HepG2 (cell line): Measurements from ENCODE around the gene PBX2. TPM values are rescaled to one million over a fixed set of nuclear protein-coding genes. Genes with fewer than 3 reads are reported as not detected.
A peak's percentile ranks its signal among the peaks of the same experiment; 100 is the strongest.

Experiments
- ATAC-seq: fragments of 200-7000 bp; cut with Tn5 transposase; 3 replicates; pipeline ENCODE4 v1.9.1; 2020; ENCODE audit warnings: mild to moderate bottlenecking, moderate library complexity
- BruUV-seq: library from RNA; stranded (reverse); fragments of 400-500 nt; replicated peaks from 2 replicates; lab custom pipeline; 2021; lab: Mats Ljungman, UMichigan
- CTCF ChIA-PET: fragments of 300-600 bp; formaldehyde crosslinking; extraction: SDS; loops from one replicate; lab custom pipeline; 2021; ENCODE audit warnings: low total read pairs, inconsistent platforms, low intra/inter-chr PET ratio; lab: Yijun Ruan, JAX
- POLR2A ChIA-PET: fragments of 350-600 bp; sonication (Branson Sonifier 250); formaldehyde crosslinking; loops from one replicate; lab custom pipeline; 2020; ENCODE audit warnings: antibody characterized with exemption, inconsistent platforms; lab: Yijun Ruan, JAX
- DNase-seq: peaks from one replicate; pipeline ENCODE4 v3.0.0-alpha.2; 2015; ENCODE audit warnings: low spot score
- FAIRE-seq: peaks from 3 replicates; lab custom pipeline; 2011; peaks lifted over from hg19 to GRCh38; lab: Jason Lieb, UNC
- H2AFZ ChIP-seq: one replicate; pipeline ENCODE4 v1.6.1; 2011; ENCODE audit warnings: low read length, inconsistent platforms
- H3K27ac ChIP-seq: fragments of 300-600 bp; 3 replicates; pipeline ENCODE4 v1.8.0; 2011; ENCODE audit warnings: mixed run types, mild to moderate bottlenecking, mixed read lengths, low read length, inconsistent platforms; ENCODE audit not compliant: insufficient read depth; ENCODE audit errors: extremely low read length
- H3K27me3 ChIP-seq, 2 experiments: fragments of 200-600 bp in 1 of 2; 2 replicates in 1 of 2; 3 replicates in 1 of 2; pipeline versions ENCODE4 v1.6.0 to v1.8.0; 2011; ENCODE audit warnings: low read length in 2 of 2, mild to moderate bottlenecking in 2 of 2, moderate library complexity in 2 of 2, inconsistent platforms in 1 of 2; ENCODE audit not compliant: insufficient read depth in 2 of 2, control insufficient read depth in 1 of 2
- H3K36me3 ChIP-seq, 2 experiments: fragments of 200-600 bp in 1 of 2; replicated peaks in 1 of 2; 2 replicates in 1 of 2; 3 replicates in 1 of 2; pipeline versions ENCODE4 v1.5.1 to v1.8.0; 2011; ENCODE audit warnings: low read length in 2 of 2, inconsistent platforms in 1 of 2; ENCODE audit not compliant: insufficient read depth in 2 of 2, control insufficient read depth in 1 of 2
- H3K4me1 ChIP-seq: 2 replicates; pipeline ENCODE4 v1.5.1; 2012; ENCODE audit warnings: low read length, inconsistent platforms; ENCODE audit not compliant: insufficient read depth
- H3K4me2 ChIP-seq: 2 replicates; pipeline ENCODE4 v1.6.0; 2011; ENCODE audit warnings: low read depth, low read length, inconsistent platforms
- H3K4me3 ChIP-seq, 3 experiments: fragments of 200-600 bp in 1 of 3; sonication (generic), shearing (Covaris generic) in 1 of 3; replicated peaks in 1 of 3; 2 replicates each; pipeline ENCODE4 v1.5.1; 2011 to 2016; ENCODE audit warnings: low read length in 3 of 3, inconsistent platforms in 2 of 3, low read depth in 2 of 3, mild to moderate bottlenecking in 2 of 3, control low read depth in 1 of 3, mixed read lengths in 1 of 3; ENCODE audit not compliant: insufficient read depth in 1 of 3
- H3K79me2 ChIP-seq: one replicate; pipeline ENCODE4 v1.6.1; 2011; ENCODE audit warnings: low read length, inconsistent platforms; ENCODE audit not compliant: insufficient read depth
- H3K9ac ChIP-seq: 2 replicates; pipeline ENCODE4 v1.6.0; 2011; ENCODE audit warnings: mild to moderate bottlenecking, low read depth, low read length, inconsistent platforms; ENCODE audit not compliant: insufficient read depth
- H3K9me3 ChIP-seq: 2 replicates; pipeline ENCODE4 v1.5.1; 2012; ENCODE audit warnings: mild to moderate bottlenecking, low read length
- H4K20me1 ChIP-seq: 2 replicates; pipeline ENCODE4 v1.6.0; 2011; ENCODE audit warnings: inconsistent platforms, mild to moderate bottlenecking, low read length, moderate library complexity; ENCODE audit not compliant: insufficient read depth
- BCL3 ChIP-seq: sonication (generic); formaldehyde crosslinking; IDR thresholded peaks from 2 replicates; pipeline ENCODE4 v1.5.1; 2020; ENCODE audit warnings: mild to moderate bottlenecking, missing genetic modification reagents, moderate library complexity
- CREM ChIP-seq, 2 experiments: sonication (generic) in 1 of 2; formaldehyde crosslinking in 1 of 2; IDR thresholded peaks; 2 replicates each; pipeline versions ENCODE4 v1.4.0 to v1.6.1; 2016 to 2020; ENCODE audit warnings: antibody characterized with exemption in 1 of 2, mild to moderate bottlenecking in 1 of 2, missing genetic modification reagents in 1 of 2
- DMAP1 ChIP-seq: IDR thresholded peaks from 2 replicates; pipeline ENCODE4 v1.6.1; 2016
- FIP1L1 ChIP-seq: fragments of 200-400 bp; formaldehyde crosslinking; IDR thresholded peaks from 2 replicates; pipeline ENCODE4 v1.6.1; 2018; ENCODE audit warnings: low read depth, mild to moderate bottlenecking, low read length, moderate library complexity, borderline replicate concordance; ENCODE audit not compliant: insufficient read depth
- IRF9 ChIP-seq: sonication (generic); formaldehyde crosslinking; IDR thresholded peaks from 2 replicates; pipeline ENCODE4 v1.8.0; 2022; ENCODE audit warnings: missing genetic modification reagents, mild to moderate bottlenecking, borderline replicate concordance
- PRPF4 ChIP-seq: fragments of 200-400 bp; formaldehyde crosslinking; IDR thresholded peaks from 2 replicates; pipeline ENCODE4 v1.6.1; 2016; ENCODE audit warnings: low read length, low read depth; ENCODE audit not compliant: poor library complexity, severe bottlenecking
- THAP8 ChIP-seq: sonication (generic); formaldehyde crosslinking; IDR thresholded peaks from 2 replicates; pipeline ENCODE4 v1.5.1; 2020; ENCODE audit warnings: missing genetic modification reagents, mild to moderate bottlenecking, borderline replicate concordance
- ZFP90 ChIP-seq: sonication (generic); formaldehyde crosslinking; IDR thresholded peaks from 2 replicates; pipeline ENCODE4 v1.8.0; 2022; ENCODE audit warnings: missing genetic modification reagents, mild to moderate bottlenecking, inconsistent platforms, borderline replicate concordance
- ZNF121 ChIP-seq: sonication (generic); formaldehyde crosslinking; IDR thresholded peaks from 2 replicates; pipeline ENCODE4 v1.5.0; 2020; ENCODE audit warnings: mild to moderate bottlenecking, missing genetic modification reagents
- ZNF17 ChIP-seq: sonication (generic); formaldehyde crosslinking; IDR thresholded peaks from 2 replicates; pipeline ENCODE4 v1.5.0; 2020; ENCODE audit warnings: mild to moderate bottlenecking, missing genetic modification reagents
- ZNF276 ChIP-seq: sonication (generic); formaldehyde crosslinking; IDR thresholded peaks from 2 replicates; pipeline ENCODE4 v1.4.0; 2020; ENCODE audit warnings: mild to moderate bottlenecking, low read depth, missing genetic modification reagents
- ZNF597 ChIP-seq: sonication (generic); formaldehyde crosslinking; IDR thresholded peaks from 2 replicates; pipeline ENCODE4 v1.5.0; 2020; ENCODE audit warnings: missing genetic modification reagents
- ZNF704 ChIP-seq: sonication (generic); formaldehyde crosslinking; IDR thresholded peaks from 2 replicates; pipeline ENCODE4 v1.8.1; 2023; ENCODE audit warnings: mild to moderate bottlenecking, inconsistent platforms, moderate library complexity, missing genetic modification reagents, borderline replicate concordance
- WGBS: methylation state at CpG from one replicate; pipeline ENCODE4 v1.1.6; 2017; ENCODE audit warnings: low lambda C conversion rate; 5-methylcytosine and 5-hydroxymethylcytosine counted together
- in situ Hi-C: cut with HindIII; loops from 2 replicates; pipeline ENCODE4 v1.10.0; 2017; ENCODE audit warnings: low pct_unique_long_range_greater_than_20kb; ENCODE audit not compliant: extremely low pct_ligation_motif_present
- intact Hi-C: fragments of 100-400 bp; cut with micrococcal nuclease; formaldehyde crosslinking; loops from one replicate; pipeline ENCODE4 v1.10.0; 2022; ENCODE audit not compliant: unreplicated experiment
- polyA plus RNA-seq, 8 experiments: library from polyadenylated mRNA; depleted of rRNA in 3 of 8; stranded (reverse) in 7 of 8; unstranded in 1 of 8; fragments of >200 nt; fragmentation: Illumina TruSeq in 4 of 8; extraction: Trizol in 4 of 8; gene quantifications; 2 replicates each; pipeline versions ENCODE4 v1.2.1 to v1.2.3, GENCODE V29; 2011 to 2016; ENCODE audit warnings: low read depth in 4 of 8, missing spikeins in 1 of 8, mixed read lengths in 1 of 8; ENCODE audit not compliant: insufficient read depth in 1 of 8
- total RNA-seq, 5 experiments: library from RNA; depleted of rRNA; stranded (reverse); fragments of >200 nt; fragmentation: Illumina TruSeq; extraction: Trizol; gene quantifications; 2 replicates each; pipeline ENCODE4 v1.2.3, GENCODE V29; 2016; ENCODE audit warnings: low read depth in 1 of 5

Gene PBX2
- total and polyA plus RNA-seq, 2 of the 13 experiments (the other 11 are each of a cell fraction or from before 2014, with no cell fraction given): 42.3 to 77.8 TPM

- no peak overlapping the region for H3K4me3 ChIP-seq
- ATAC-seq: no peak
- no peaks in the 10 kb centered on the region for H4K20me1 ChIP-seq
- FAIRE-seq: no peak
- no TSS peak for BruUV-seq
- CTCF ChIA-PET: no interaction called here
- peak overlapping the region; percentile 7; the same call in 1 of the 2 replicates for H3K9ac ChIP-seq
- no peaks in the 10 kb centered on the region for H3K9me3 ChIP-seq
- no peak overlapping the region for H2AFZ ChIP-seq
- H3K4me1 ChIP-seq: peaks cover 46% of the 10 kb centered on the region
- POLR2A ChIA-PET: interaction anchor here (0.6 kb wide), 1 partner anchor 20 kb away, joined by 3 read pairs; no protein-coding TSS in a partner anchor
- no peak for DNase-seq
- peak overlapping the region; percentile 19 for H3K4me2 ChIP-seq
- peaks cover 36% of the 10 kb centered on the region for H3K79me2 ChIP-seq
- H3K27me3 ChIP-seq: no peaks in the 10 kb centered on the region; a peak in 1 of 5 replicates
- in situ Hi-C loops (no loop called here), intact Hi-C loops (no loop called here)
- peaks cover 13 to 33% of the 10 kb centered on the region in 2 experiments for H3K36me3 ChIP-seq
- 96% methylated on average over 4 of the region's 4 CpGs for WGBS
- no peak overlapping the region for H3K27ac ChIP-seq
- TF ChIP-seq PRPF4 (no peak), CREM (IDR thresholded peaks at IDR 0.05) (no peak), CREM (CRISPR knock-in tag; IDR thresholded peaks at IDR 0.05) (no peak), IRF9 (no peak), DMAP1 (CRISPR knock-in tag) (no peak), FIP1L1 (no peak), BCL3 (CRISPR knock-in tag) (no peak), ZNF597 (CRISPR knock-in tag) (no peak), ZFP90 (CRISPR knock-in tag) (no peak), ZNF17 (CRISPR knock-in tag) (no peak), ZNF121 (no peak), ZNF704 (CRISPR knock-in tag) (no peak), ZNF276 (CRISPR knock-in tag) (no peak), THAP8 (CRISPR knock-in tag) (no peak)
Measured at GRCh38 chr6:32173051-32173727, 16.8 kb downstream of the PBX2 start.
